SK-N-SH (cell line): ENCODE data around the gene RABL6. TPM values are rescaled to one million over a fixed set of nuclear protein-coding genes. Genes with fewer than 3 reads are reported as not detected.

Experiments used
- CTCF ChIA-PET: fragments of 300-600, 350-600 bp; formaldehyde crosslinking; extraction: SDS; loops from one replicate; lab custom pipeline; 2021; lab: Yijun Ruan, JAX
- POLR2A ChIA-PET: fragments of 350-600 bp; sonication (Branson Sonifier 250); formaldehyde crosslinking; extraction: SDS; loops from one replicate; lab custom pipeline; 2020; ENCODE audit warnings: antibody characterized with exemption, inconsistent platforms; lab: Yijun Ruan, JAX
- DNase-seq: peaks from one replicate; pipeline ENCODE4 v3.0.0; 2012
- H2AFZ ChIP-seq: fragments of 200-600 bp; sonication (generic); 2 replicates; pipeline ENCODE4 v1.8.1; 2016; ENCODE audit warnings: antibody characterized with exemption, mild to moderate bottlenecking, low read depth
- H3F3A ChIP-seq: fragments of 200-600 bp; sonication (generic); replicated peaks from 2 replicates; pipeline ENCODE3; 2016; ENCODE audit warnings: antibody characterized with exemption, mild to moderate bottlenecking; ENCODE audit not compliant: insufficient read depth
- H3K27ac ChIP-seq, 2 experiments: fragments of 200-500 bp in 1 of 2; fragments of 200-600 bp in 1 of 2; sonication (Bioruptor generic) in 1 of 2; sonication (generic), shearing (Covaris generic) in 1 of 2; 2 replicates each; pipeline versions ENCODE4 v1.5.1 to v1.6.1; 2014 to 2016; ENCODE audit warnings: low read depth in 2 of 2, inconsistent platforms in 1 of 2, low read length in 1 of 2, mild to moderate bottlenecking in 1 of 2, mixed read lengths in 1 of 2
- H3K27me3 ChIP-seq: fragments of 200-600 bp; sonication (generic), shearing (Covaris generic); 2 replicates; pipeline ENCODE4 v1.6.1; 2016; ENCODE audit warnings: mixed run types; ENCODE audit not compliant: insufficient read depth
- H3K36me3 ChIP-seq, 2 experiments: fragments of 200-500 bp in 1 of 2; fragments of 200-600 bp in 1 of 2; sonication (Bioruptor generic) in 1 of 2; sonication (generic) in 1 of 2; replicated peaks in 1 of 2; 2 replicates each; pipeline versions ENCODE3 to v1.5.1; 2014 to 2016; ENCODE audit warnings: low read length in 1 of 2, mild to moderate bottlenecking in 1 of 2; ENCODE audit not compliant: insufficient read depth in 2 of 2, control insufficient read depth in 1 of 2
- H3K4me1 ChIP-seq, 2 experiments: fragments of 200-500 bp in 1 of 2; fragments of 200-600 bp in 1 of 2; sonication (Bioruptor generic) in 1 of 2; sonication (generic), shearing (Covaris generic) in 1 of 2; 2 replicates each; pipeline versions ENCODE4 v1.5.1 to v1.6.1; 2014 to 2016; ENCODE audit warnings: low read depth in 1 of 2, low read length in 1 of 2, mixed run types in 1 of 2; ENCODE audit not compliant: insufficient read depth in 2 of 2, control insufficient read depth in 1 of 2
- H3K4me2 ChIP-seq: fragments of 200-600 bp; sonication (generic), shearing (Covaris generic); 2 replicates; pipeline ENCODE4 v1.6.1; 2017; ENCODE audit warnings: mixed run types
- H3K4me3 ChIP-seq, 2 experiments: fragments of 200-500 bp in 1 of 2; fragments of 200-600 bp in 1 of 2; sonication (Bioruptor generic) in 1 of 2; sonication (generic), shearing (Covaris generic) in 1 of 2; 2 replicates each; pipeline versions ENCODE4 v1.5.1 to v1.8.1; 2014 to 2016; ENCODE audit warnings: low read depth in 2 of 2, inconsistent platforms in 1 of 2, low read length in 1 of 2, mild to moderate bottlenecking in 1 of 2, mixed read lengths in 1 of 2, moderate library complexity in 1 of 2
- H3K79me2 ChIP-seq: fragments of 200-600 bp; sonication (generic); 2 replicates; pipeline ENCODE4 v1.8.1; 2017; ENCODE audit warnings: mild to moderate bottlenecking; ENCODE audit not compliant: insufficient read depth
- H3K9ac ChIP-seq: fragments of 200-600 bp; sonication (generic); 2 replicates; pipeline ENCODE4 v1.6.1; 2017; ENCODE audit warnings: mixed run types
- H3K9me2 ChIP-seq: fragments of 200-600 bp; sonication (generic); 2 replicates; pipeline ENCODE4 v1.6.1; 2017; ENCODE audit warnings: mixed run types
- H3K9me3 ChIP-seq: fragments of 200-600 bp; sonication (generic); 2 replicates; pipeline ENCODE4 v1.6.1; 2017; ENCODE audit warnings: mixed run types, mild to moderate bottlenecking, moderate library complexity
- H4K20me1 ChIP-seq: fragments of 200-600 bp; sonication (generic); 2 replicates; pipeline ENCODE4 v1.6.1; 2017; ENCODE audit warnings: mild to moderate bottlenecking, mixed run types; ENCODE audit not compliant: insufficient read depth
- CHD2 ChIP-seq: fragments of 150-350 bp; IDR thresholded peaks from 2 replicates; pipeline ENCODE4 v1.6.1; 2018; ENCODE audit warnings: low read length; ENCODE audit not compliant: partially characterized antibody
- CTCF ChIP-seq: fragments of 200-600 bp; sonication (generic); IDR thresholded peaks from 2 replicates; pipeline ENCODE4 v1.6.1; 2017; ENCODE audit warnings: antibody characterized with exemption, mild to moderate bottlenecking, moderate library complexity
- FOSL2 ChIP-seq: IDR thresholded peaks from 2 replicates; pipeline ENCODE4 v1.4.0; 2012; ENCODE audit warnings: low read depth, mild to moderate bottlenecking, moderate library complexity, borderline replicate concordance
- FOXM1 ChIP-seq: IDR thresholded peaks from 2 replicates; pipeline ENCODE4 v1.4.0; 2012; ENCODE audit warnings: low read depth, mild to moderate bottlenecking
- IRF3 ChIP-seq: fragments of 150-350 bp; IDR thresholded peaks from 2 replicates; pipeline ENCODE4 v1.6.1; 2016; ENCODE audit warnings: mild to moderate bottlenecking, low read depth, low read length
- JUND ChIP-seq: IDR thresholded peaks from 2 replicates; pipeline ENCODE4 v1.4.0; 2012
- MAX ChIP-seq: IDR thresholded peaks from 2 replicates; pipeline ENCODE4 v1.4.0; 2012; ENCODE audit warnings: low read depth
- NFIC ChIP-seq: IDR thresholded peaks from 2 replicates; pipeline ENCODE4 v1.4.0; 2012; ENCODE audit warnings: borderline replicate concordance
- PBX3 ChIP-seq: IDR thresholded peaks from 2 replicates; pipeline ENCODE4; 2012
- RCOR1 ChIP-seq: fragments of 150-350 bp; IDR thresholded peaks from 2 replicates; pipeline ENCODE4 v1.6.1; 2017; ENCODE audit warnings: antibody characterized with exemption, low read length
- RFX5 ChIP-seq: IDR thresholded peaks from 2 replicates; pipeline ENCODE4 v1.6.1; 2012; ENCODE audit warnings: mild to moderate bottlenecking, improper control_type of control experiment, low read length
- SIN3A ChIP-seq: IDR thresholded peaks from 2 replicates; pipeline ENCODE4 v1.6.1; 2012; ENCODE audit warnings: low read depth, mild to moderate bottlenecking, low read length, moderate library complexity, borderline replicate concordance
- SMC3 ChIP-seq: IDR thresholded peaks from 2 replicates; pipeline ENCODE4 v1.6.1; 2012; ENCODE audit warnings: low read depth, low read length, improper control_type of control experiment
- TAF1 ChIP-seq: IDR thresholded peaks from 2 replicates; pipeline ENCODE4 v1.6.1; 2012; ENCODE audit warnings: low read depth, mild to moderate bottlenecking, low read length, moderate library complexity, borderline replicate concordance
- TCF12 ChIP-seq: IDR thresholded peaks from 2 replicates; pipeline ENCODE4 v1.4.0; 2012
- USF1 ChIP-seq: IDR thresholded peaks from 2 replicates; pipeline ENCODE4 v1.4.0; 2012; ENCODE audit warnings: low read depth, borderline replicate concordance
- USF2 ChIP-seq: fragments of 150-350 bp; IDR thresholded peaks from 2 replicates; pipeline ENCODE4 v1.6.1; 2017; ENCODE audit warnings: antibody characterized with exemption, low read length, low read depth, borderline replicate concordance
- WGBS: methylation state at CpG from one replicate; pipeline ENCODE4 v1.1.6; 2017; ENCODE audit warnings: low lambda C conversion rate; 5-methylcytosine and 5-hydroxymethylcytosine counted together
- polyA plus RNA-seq, 3 experiments: library from polyadenylated mRNA; depleted of rRNA; stranded (reverse); fragments of >200 nt; gene quantifications; 2 replicates each; pipeline ENCODE4 v1.2.3, GENCODE V29; 2012

The RABL6 gene
- polyA plus RNA-seq, 1 of the 3 experiments (the other 2 are of a cell fraction): 43.6 TPM

GRCh38 chr9:136849960-136850865 is 42.5 kb downstream of the RABL6 start:
- peak overlapping the region; percentile 89 to 97 for H3K4me3 ChIP-seq
- no peaks in the 10 kb centered on the region for H3F3A ChIP-seq
- peak overlapping the region; percentile 72 to 84; a peak in 3 of 4 replicates for H3K27ac ChIP-seq
- H2AFZ ChIP-seq: no peak overlapping the region
- POLR2A ChIA-PET: interaction anchor here (1.2 kb wide), 1 partner anchor 16 kb away, joined by 3 read pairs; the partner anchor contains the start of gene EDF1
- DNase-seq: no peak
- H4K20me1 ChIP-seq: no peaks in the 10 kb centered on the region; the same call in 1 of the 2 replicates
- peak overlapping the region; percentile 96 for H3K4me2 ChIP-seq
- no peaks in the 10 kb centered on the region for H3K9me3 ChIP-seq
- H3K9me2 ChIP-seq: no peaks in the 10 kb centered on the region
- 47% methylated on average over 32 of the region's 43 CpGs for WGBS
- H3K9ac ChIP-seq: peak overlapping the region; percentile 84
- CTCF ChIA-PET: interaction anchor here (1.5 kb wide), 1 partner anchor 10 kb away, joined by 7 read pairs; no protein-coding TSS in a partner anchor
- H3K79me2 ChIP-seq: peaks cover 23% of the 10 kb centered on the region; the same call in 1 of the 2 replicates
- no peaks in the 10 kb centered on the region for H3K27me3 ChIP-seq
- peaks cover 4 to 13% of the 10 kb centered on the region in 2 experiments; a peak in 2 of 4 replicates for H3K4me1 ChIP-seq
- TF ChIP-seq JUND (no peak), USF2 (no peak), TAF1 (no peak), FOSL2 (no peak), RCOR1 (no peak), NFIC (no peak), TCF12 (no peak), SIN3A (no peak; the same call in 1 of the 2 replicates), PBX3 (no peak; the same call in 1 of the 2 replicates), CHD2 (no peak)
- H3K36me3 ChIP-seq: peaks cover 0 to 13% of the 10 kb centered on the region in 2 experiments

- Histone ChIP-seq H3F3A (no peaks in the 10 kb centered on the region), H3K4me2 (peak overlapping the region; percentile 96), H3K9ac (peak overlapping the region; percentile 84; the same call in 1 of the 2 replicates), H3K27me3 (no peaks in the 10 kb centered on the region), H3K36me3 (peaks cover 0 to 8% of the 10 kb centered on the region in 2 experiments), H3K4me1 (peaks cover 4 to 13% of the 10 kb centered on the region in 2 experiments; a peak in 2 of 4 replicates), H3K27ac (no peak overlapping the region), H3K79me2 (peaks cover 23% of the 10 kb centered on the region; the same call in 1 of the 2 replicates), H3K9me2 (no peaks in the 10 kb centered on the region), H3K9me3 (no peaks in the 10 kb centered on the region), H2AFZ (no peak overlapping the region), H4K20me1 (no peaks in the 10 kb centered on the region; the same call in 1 of the 2 replicates), H3K4me3 (peak overlapping the region in 1 of 2 experiments; percentile 89; a peak in 1 of 4 replicates)
- DNase-seq: no peak
- ChIA-PET CTCF (interaction anchor here (1.0 to 1.5 kb wide), 2 partner anchors 9 to 63 kb away, joined by 3 to 7 read pairs; no protein-coding TSS in a partner anchor), POLR2A (interaction anchor here (0.7 to 1.2 kb wide), 3 partner anchors 9 to 13 kb away, joined by 3 read pairs; no protein-coding TSS in a partner anchor)
- 87% methylated on average over 6 of the region's 23 CpGs for WGBS
- TF ChIP-seq SMC3 (no peak), JUND (no peak), RFX5 (no peak), FOXM1 (no peak), MAX (no peak), IRF3 (no peak), USF1 (no peak), CTCF (no peak)
Measured at GRCh38 chr9:136850866-136851775, 43.4 kb downstream of the RABL6 start.
